Endothelial cell of umbilical vein (primary cell): Measurements from ENCODE around the gene SHC1.

Experiments used
- FOS ChIP-seq: IDR thresholded peaks from 2 replicates; pipeline ENCODE4 v1.6.1; 2011; ENCODE audit warnings: mild to moderate bottlenecking, low read length, moderate library complexity, borderline replicate concordance; ENCODE audit not compliant: insufficient read depth
- GATA2 ChIP-seq: IDR thresholded peaks from 2 replicates; pipeline ENCODE4 v1.7.0; 2011; ENCODE audit warnings: low read depth, mild to moderate bottlenecking, moderate library complexity, mixed read lengths, low read length; ENCODE audit not compliant: insufficient read length, insufficient read depth
- MYC ChIP-seq: IDR thresholded peaks from one replicate; pipeline ENCODE4 v1.6.1; 2011; ENCODE audit warnings: mild to moderate bottlenecking, low read depth, low read length
- POLR2A ChIP-seq: IDR thresholded peaks from 2 replicates; pipeline ENCODE4 v1.6.1; 2012; ENCODE audit warnings: low read depth, mild to moderate bottlenecking, control low read depth, low read length
- TF ChIP-seq, protein P1 (sequence below), 2 donors: IDR thresholded peaks; 1 replicate in 1 of 2; 2 replicates in 1 of 2; pipeline ENCODE4 v1.5.1; 2011; ENCODE audit warnings: low read length in 2 of 2, mild to moderate bottlenecking in 2 of 2, moderate library complexity in 2 of 2, control low read depth in 1 of 2, inconsistent platforms in 1 of 2, low read depth in 1 of 2; ENCODE audit not compliant: insufficient read depth in 1 of 2; ENCODE audit errors: extremely low read depth in 1 of 2

DNA sequence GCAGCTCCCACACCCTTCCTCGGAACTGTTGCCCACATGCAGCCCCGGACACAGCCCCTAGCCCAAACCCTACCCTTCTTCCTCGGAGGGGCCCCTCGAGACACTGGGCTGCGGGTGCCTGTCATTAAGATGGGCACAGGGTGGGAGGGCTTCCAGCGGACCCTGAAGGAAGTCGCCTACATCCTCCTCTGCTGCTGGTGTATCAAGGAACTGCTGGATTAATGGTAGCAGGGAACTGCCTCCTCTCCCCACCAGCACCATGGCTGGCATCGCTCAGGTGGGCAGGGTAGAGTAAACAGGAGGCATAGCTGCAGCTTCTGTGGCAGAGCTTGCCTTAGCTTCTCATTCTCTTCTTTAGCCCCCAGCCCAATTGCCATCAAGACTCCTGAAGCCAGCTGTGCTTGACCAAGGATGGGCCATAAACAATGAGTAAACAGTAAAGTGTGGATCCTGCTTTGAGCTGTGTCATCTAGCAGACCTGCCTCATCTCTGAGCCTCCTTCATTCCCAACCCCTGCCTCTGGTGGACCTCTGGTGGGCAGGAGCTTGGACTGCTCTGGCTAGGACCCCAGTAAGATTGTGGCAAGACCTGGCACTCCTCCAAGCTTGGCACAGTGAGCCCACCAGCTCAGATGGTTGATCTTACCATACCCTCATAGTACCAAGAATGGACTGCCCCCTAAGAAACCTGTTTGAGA is 23.2 kb upstream of the SHC1 start, which contains the start of gene LENEP:
- peak; percentile 27 for TF ChIP-seq POLR2A
- TF ChIP-seq, protein P1, sequence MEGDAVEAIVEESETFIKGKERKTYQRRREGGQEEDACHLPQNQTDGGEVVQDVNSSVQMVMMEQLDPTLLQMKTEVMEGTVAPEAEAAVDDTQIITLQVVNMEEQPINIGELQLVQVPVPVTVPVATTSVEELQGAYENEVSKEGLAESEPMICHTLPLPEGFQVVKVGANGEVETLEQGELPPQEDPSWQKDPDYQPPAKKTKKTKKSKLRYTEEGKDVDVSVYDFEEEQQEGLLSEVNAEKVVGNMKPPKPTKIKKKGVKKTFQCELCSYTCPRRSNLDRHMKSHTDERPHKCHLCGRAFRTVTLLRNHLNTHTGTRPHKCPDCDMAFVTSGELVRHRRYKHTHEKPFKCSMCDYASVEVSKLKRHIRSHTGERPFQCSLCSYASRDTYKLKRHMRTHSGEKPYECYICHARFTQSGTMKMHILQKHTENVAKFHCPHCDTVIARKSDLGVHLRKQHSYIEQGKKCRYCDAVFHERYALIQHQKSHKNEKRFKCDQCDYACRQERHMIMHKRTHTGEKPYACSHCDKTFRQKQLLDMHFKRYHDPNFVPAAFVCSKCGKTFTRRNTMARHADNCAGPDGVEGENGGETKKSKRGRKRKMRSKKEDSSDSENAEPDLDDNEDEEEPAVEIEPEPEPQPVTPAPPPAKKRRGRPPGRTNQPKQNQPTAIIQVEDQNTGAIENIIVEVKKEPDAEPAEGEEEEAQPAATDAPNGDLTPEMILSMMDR (IDR thresholded peaks at IDR 0.05; ENCODE audit: extremely low read depth in 1 of 2, insufficient read depth in 1 of 2, low read depth in 1 of 2, low read length in 2 of 2): no peak
- TF ChIP-seq GATA2: no peak
- no peak for TF ChIP-seq FOS
- TF ChIP-seq MYC: no peak
